ENCODE data around the gene ATP9B. TPM values are rescaled to one million over a fixed set of nuclear protein-coding genes. Genes with fewer than 3 reads are reported as not detected.

Gene ATP9B
- total RNA-seq, 4 donors from 2014 or later: 26.0 to 37.4 (median 30.5) TPM

DNA sequence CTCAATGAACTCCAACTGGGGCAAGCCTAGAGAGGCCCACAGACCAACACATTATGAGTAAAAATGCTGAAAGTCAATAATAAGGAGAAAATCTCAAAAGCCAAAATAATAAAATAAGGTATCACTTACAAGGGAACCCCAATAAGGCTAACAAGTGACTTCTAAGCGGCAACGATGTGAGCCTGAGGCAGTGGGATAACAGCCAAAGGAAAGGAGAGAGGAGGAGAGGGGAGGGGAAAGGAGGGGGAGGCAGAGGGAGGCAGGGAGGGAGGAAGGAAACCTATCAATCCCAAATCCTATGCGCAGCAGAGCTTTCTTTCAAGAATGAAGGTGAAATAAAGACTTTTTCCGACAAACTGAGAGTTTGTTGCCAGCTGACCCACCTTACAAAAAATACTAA lies 320.5 kb downstream of the ATP9B start:
- intact Hi-C loops (cut with DNase I): no loop called here
- H3K27me3 ChIP-seq: peaks cover 0 to 12% (median 1%) of the 10 kb centered on the region in 4 donors
- 25% methylated on average over 4 of the region's 4 CpGs for WGBS
- H3K27ac ChIP-seq (replicated peaks in 1 of 4): no peak overlapping the region
- no peaks in the 10 kb centered on the region for H3K9me3 ChIP-seq
- DNase-seq (ENCODE audit: extremely low spot score): no peak
- H3K4me1 ChIP-seq: peaks cover 15 to 28% (median 23%) of the 10 kb centered on the region in 4 donors
- no peaks in the 10 kb centered on the region for H3K36me3 ChIP-seq
- no peak overlapping the region for H3K4me3 ChIP-seq
- TF ChIP-seq, protein P1, sequence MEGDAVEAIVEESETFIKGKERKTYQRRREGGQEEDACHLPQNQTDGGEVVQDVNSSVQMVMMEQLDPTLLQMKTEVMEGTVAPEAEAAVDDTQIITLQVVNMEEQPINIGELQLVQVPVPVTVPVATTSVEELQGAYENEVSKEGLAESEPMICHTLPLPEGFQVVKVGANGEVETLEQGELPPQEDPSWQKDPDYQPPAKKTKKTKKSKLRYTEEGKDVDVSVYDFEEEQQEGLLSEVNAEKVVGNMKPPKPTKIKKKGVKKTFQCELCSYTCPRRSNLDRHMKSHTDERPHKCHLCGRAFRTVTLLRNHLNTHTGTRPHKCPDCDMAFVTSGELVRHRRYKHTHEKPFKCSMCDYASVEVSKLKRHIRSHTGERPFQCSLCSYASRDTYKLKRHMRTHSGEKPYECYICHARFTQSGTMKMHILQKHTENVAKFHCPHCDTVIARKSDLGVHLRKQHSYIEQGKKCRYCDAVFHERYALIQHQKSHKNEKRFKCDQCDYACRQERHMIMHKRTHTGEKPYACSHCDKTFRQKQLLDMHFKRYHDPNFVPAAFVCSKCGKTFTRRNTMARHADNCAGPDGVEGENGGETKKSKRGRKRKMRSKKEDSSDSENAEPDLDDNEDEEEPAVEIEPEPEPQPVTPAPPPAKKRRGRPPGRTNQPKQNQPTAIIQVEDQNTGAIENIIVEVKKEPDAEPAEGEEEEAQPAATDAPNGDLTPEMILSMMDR (IDR thresholded peaks at IDR 0.05): no peak
- TF ChIP-seq POLR2AphosphoS5 (IDR thresholded peaks at IDR 0.05) (no peak), POLR2A (IDR thresholded peaks at IDR 0.05; ENCODE audit: low read depth) (no peak), EP300 (IDR thresholded peaks at IDR 0.05) (no peak)

DNA sequence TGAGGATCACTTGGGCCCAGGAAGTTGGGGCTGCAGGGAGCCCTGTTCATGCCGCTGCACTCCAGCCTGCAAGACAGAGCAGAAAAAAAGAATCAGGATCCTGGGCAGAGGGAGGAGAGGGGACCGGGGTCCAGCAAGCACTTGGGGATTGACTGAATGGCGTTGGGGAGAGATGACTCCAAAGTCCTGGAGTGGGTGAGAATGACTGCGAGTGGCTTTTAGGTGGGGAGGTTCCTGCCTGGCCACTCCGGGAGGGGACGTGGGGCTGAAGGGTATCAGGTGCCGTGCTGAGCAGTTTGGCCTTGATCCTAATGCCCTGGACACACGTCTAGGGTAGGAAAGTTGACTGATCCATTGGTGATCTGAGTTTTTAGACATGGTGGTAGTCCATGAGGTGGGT lies 323.0 kb downstream of the ATP9B start:
- intact Hi-C loops (cut with DNase I): no loop called here
- TF ChIP-seq POLR2AphosphoS5 (IDR thresholded peaks at IDR 0.05) (no peak), EP300 (IDR thresholded peaks at IDR 0.05) (no peak), POLR2A (IDR thresholded peaks at IDR 0.05; ENCODE audit: low read depth) (no peak)
- TF ChIP-seq, protein P1 (IDR thresholded peaks at IDR 0.05): no peak
- Histone ChIP-seq H3K27me3 (peaks cover 0 to 8% (median 3%) of the 10 kb centered on the region in 4 donors), H3K4me3 (no peak overlapping the region), H3K4me1 (peaks cover 27 to 42% (median 37%) of the 10 kb centered on the region in 4 donors), H3K9me3 (no peaks in the 10 kb centered on the region), H3K27ac (replicated peaks in 1 of 4) (no peak overlapping the region), H3K36me3 (no peaks in the 10 kb centered on the region)
- WGBS: 86% methylated on average over 8 of the region's 8 CpGs
- DNase-seq (ENCODE audit: extremely low spot score): no peak

DNA sequence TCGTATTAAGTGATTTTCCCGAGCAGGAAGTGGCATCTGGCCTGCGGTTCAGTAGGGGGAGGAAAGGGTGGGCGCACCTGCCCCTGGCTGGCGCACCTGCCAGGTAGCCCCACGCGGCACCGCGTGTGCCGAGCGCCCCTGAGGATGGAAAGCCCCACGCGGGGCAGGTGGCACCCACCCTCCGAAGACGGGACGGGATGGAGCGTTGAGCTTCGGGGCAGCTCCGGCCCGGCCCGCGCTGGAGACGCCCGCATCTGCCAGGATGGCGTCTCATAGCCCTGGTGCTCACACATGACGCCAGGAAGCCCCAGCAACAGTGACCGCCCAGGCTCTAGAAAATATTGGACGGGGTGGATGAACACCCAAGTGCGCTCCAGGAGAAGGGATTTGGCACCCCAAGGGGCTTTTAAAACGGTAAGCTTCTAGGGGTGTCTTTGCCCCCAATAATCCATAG lies 324.0 kb downstream of the ATP9B start:
- Histone ChIP-seq H3K9me3 (no peaks in the 10 kb centered on the region), H3K4me3 (peak overlapping the region; percentile 76 to 91 (median 86)), H3K27ac (replicated peaks in 1 of 4) (peak overlapping the region; percentile 97 to 99 (median 98)), H3K27me3 (peaks cover 0 to 5% (median 2%) of the 10 kb centered on the region in 4 donors), H3K36me3 (no peaks in the 10 kb centered on the region), H3K4me1 (peaks cover 27 to 51% (median 46%) of the 10 kb centered on the region in 4 donors)
- WGBS: 0% methylated on average over 5 of the region's 30 CpGs
- no peak for TF ChIP-seq POLR2A (IDR thresholded peaks at IDR 0.05; ENCODE audit: low read depth)
- intact Hi-C loops (cut with DNase I): no loop called here
- DNase-seq (ENCODE audit: extremely low spot score): no peak

DNA sequence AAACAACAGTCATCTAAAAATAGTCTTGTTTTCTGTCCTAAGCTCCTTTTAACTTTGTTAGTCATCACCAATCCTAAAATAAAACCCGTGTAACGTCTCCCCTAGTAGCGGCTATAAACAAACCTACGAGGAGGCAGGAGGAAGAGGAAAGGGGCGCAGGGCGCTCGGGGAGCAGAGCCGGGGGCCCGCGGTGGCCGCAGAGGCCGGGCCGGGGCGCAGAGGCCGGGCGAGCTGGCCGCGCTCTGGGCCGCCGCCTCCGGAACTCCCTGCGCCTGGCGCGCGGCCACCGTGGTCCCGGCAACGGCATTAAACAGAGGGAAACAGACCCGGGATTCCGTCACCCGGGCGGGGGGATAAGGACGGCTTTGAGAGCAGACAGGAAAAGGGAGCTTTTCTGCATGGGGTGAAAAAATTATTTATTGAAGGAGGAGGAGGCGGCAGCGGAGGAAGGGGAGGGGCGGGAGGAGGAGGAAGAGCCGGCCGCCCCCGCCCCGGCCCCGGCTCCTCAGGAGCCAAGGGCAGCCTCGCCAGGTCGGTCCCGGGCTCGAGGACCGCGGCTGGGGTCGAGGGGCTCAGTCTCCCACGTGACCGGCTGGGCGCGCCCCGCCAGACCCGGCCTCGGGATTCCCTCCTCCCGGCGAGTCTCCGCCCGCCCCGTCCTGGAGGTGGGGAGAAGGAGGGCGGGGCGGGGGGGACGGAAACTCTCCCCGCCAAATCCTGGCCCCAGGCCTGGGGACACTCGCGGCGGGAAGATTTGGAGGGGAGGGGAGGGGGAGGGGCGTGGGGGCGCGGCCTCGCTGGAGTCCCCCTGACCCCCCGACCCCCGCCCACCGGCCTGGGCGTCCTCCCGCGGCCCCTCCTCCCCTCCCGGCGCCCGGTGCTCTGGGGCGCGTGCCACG lies 324.7 kb downstream of the ATP9B start:
- intact Hi-C loops (cut with DNase I): no loop called here
- no peaks in the 10 kb centered on the region for H3K9me3 ChIP-seq
- H3K36me3 ChIP-seq: no peaks in the 10 kb centered on the region
- TF ChIP-seq, protein P1 (IDR thresholded peaks at IDR 0.05): no peak
- peak; percentile 63 to 69 for TF ChIP-seq POLR2AphosphoS5 (IDR thresholded peaks at IDR 0.05)
- no peak for TF ChIP-seq POLR2A (IDR thresholded peaks at IDR 0.05; ENCODE audit: low read depth)
- no peak for TF ChIP-seq EP300 (IDR thresholded peaks at IDR 0.05)
- H3K4me1 ChIP-seq: peaks cover 28 to 57% (median 51%) of the 10 kb centered on the region in 4 donors
- H3K4me3 ChIP-seq: peak overlapping the region; percentile 76 to 91 (median 86)
- WGBS: under 1% methylated on average over 41 of the region's 83 CpGs
- H3K27ac ChIP-seq (replicated peaks in 1 of 4): peak overlapping the region; percentile 97 to 99 (median 98)
- peaks cover 0 to 5% (median 0%) of the 10 kb centered on the region in 4 donors for H3K27me3 ChIP-seq
- DNase-seq (ENCODE audit: extremely low spot score): no peak
